HEK293 (cell line): Measurements from ENCODE around the gene MATN1.

Experiments
- CTCF ChIA-PET: fragments of 350-600 bp; formaldehyde crosslinking; extraction: SDS; loops from one replicate; lab custom pipeline; 2021; ENCODE audit warnings: antibody characterized with exemption; lab: Yijun Ruan, JAX
- POLR2A ChIA-PET: fragments of 300-600 bp; formaldehyde crosslinking; extraction: SDS; loops from one replicate; lab custom pipeline; 2020; ENCODE audit warnings: antibody characterized with exemption, inconsistent platforms; lab: Yijun Ruan, JAX
- H3K27ac ChIP-seq: fragments of 200-500 bp; sonication (Bioruptor generic); 2 replicates; pipeline ENCODE4 v1.5.1; 2014; ENCODE audit warnings: low read depth, low read length, control low read depth, inconsistent platforms; ENCODE audit errors: extremely low read depth
- H3K36me3 ChIP-seq, 2 experiments: fragments of 200-500 bp in 1 of 2; sonication (Bioruptor generic) in 1 of 2; 1 replicate in 1 of 2; 2 replicates in 1 of 2; pipeline ENCODE4 v1.5.1; 2014 to 2017; ENCODE audit warnings: inconsistent platforms in 2 of 2, low read length in 2 of 2; ENCODE audit not compliant: control insufficient read depth in 2 of 2, insufficient read depth in 1 of 2
- H3K4me1 ChIP-seq: fragments of 200-500 bp; sonication (Bioruptor generic); 2 replicates; pipeline ENCODE4 v1.5.1; 2014; ENCODE audit warnings: mild to moderate bottlenecking, low read length, inconsistent platforms; ENCODE audit not compliant: control insufficient read depth, insufficient read depth
- H3K4me3 ChIP-seq: 2 replicates; pipeline ENCODE4 v1.5.1; 2011; ENCODE audit warnings: low read depth, mild to moderate bottlenecking, control low read depth, low read length, moderate library complexity
- H3K9me3 ChIP-seq: fragments of 200-500 bp; sonication (Bioruptor generic); 2 replicates; pipeline ENCODE4 v1.5.1; 2014; ENCODE audit warnings: low read depth, low read length, inconsistent platforms; ENCODE audit not compliant: control insufficient read depth, insufficient read depth
- HOXA7 ChIP-seq: sonication (generic); formaldehyde crosslinking; IDR thresholded peaks from 2 replicates; pipeline ENCODE4 v1.8.1; 2022; ENCODE audit warnings: missing genetic modification reagents, borderline replicate concordance
- KLF16 ChIP-seq: fragments of 450-650 bp; formaldehyde crosslinking; IDR thresholded peaks from 2 replicates; pipeline ENCODE4 v1.5.1; 2017; ENCODE audit warnings: missing biosample characterization, missing genetic modification characterization
- REPIN1 ChIP-seq: fragments of 450-650 bp; formaldehyde crosslinking; IDR thresholded peaks from 2 replicates; pipeline ENCODE4 v1.5.1; 2017; ENCODE audit warnings: missing biosample characterization, missing genetic modification characterization, low read depth
- SCRT1 ChIP-seq: fragments of 450-650 bp; formaldehyde crosslinking; IDR thresholded peaks from 2 replicates; pipeline ENCODE4 v1.5.1; 2016; ENCODE audit warnings: missing biosample characterization, missing genetic modification characterization, borderline replicate concordance
- YY1 ChIP-seq: fragments of 450-650 bp; formaldehyde crosslinking; IDR thresholded peaks from 2 replicates; pipeline ENCODE4 v1.5.1; 2018; ENCODE audit warnings: missing biosample characterization, missing genetic modification characterization
- ZFP69B ChIP-seq: fragments of 450-650 bp; formaldehyde crosslinking; IDR thresholded peaks from 2 replicates; pipeline ENCODE4 v1.5.1; 2016; ENCODE audit warnings: missing biosample characterization, missing genetic modification characterization
- ZNF121 ChIP-seq: fragments of 450-650 bp; formaldehyde crosslinking; IDR thresholded peaks from 2 replicates; pipeline ENCODE4 v1.5.1; 2016; ENCODE audit warnings: missing biosample characterization, missing genetic modification characterization
- ZNF140 ChIP-seq: fragments of 450-650 bp; formaldehyde crosslinking; IDR thresholded peaks from 2 replicates; pipeline ENCODE4 v1.5.1; 2016; ENCODE audit warnings: missing biosample characterization, missing genetic modification characterization
- ZNF174 ChIP-seq: fragments of 450-650 bp; formaldehyde crosslinking; IDR thresholded peaks from 2 replicates; pipeline ENCODE4 v1.5.0; 2017; ENCODE audit warnings: missing biosample characterization, mild to moderate bottlenecking, missing genetic modification characterization
- ZNF311 ChIP-seq: fragments of 450-650 bp; formaldehyde crosslinking; IDR thresholded peaks from 2 replicates; pipeline ENCODE4 v1.5.1; 2017; ENCODE audit warnings: missing biosample characterization, missing genetic modification characterization, borderline replicate concordance
- ZNF48 ChIP-seq: fragments of 450-650 bp; formaldehyde crosslinking; IDR thresholded peaks from 2 replicates; pipeline ENCODE4 v1.5.1; 2016; ENCODE audit warnings: missing biosample characterization, missing genetic modification characterization
- ZNF544 ChIP-seq: fragments of 450-650 bp; formaldehyde crosslinking; IDR thresholded peaks from 2 replicates; pipeline ENCODE4 v1.5.0; 2017; ENCODE audit warnings: missing biosample characterization, missing genetic modification characterization
- ZNF701 ChIP-seq: fragments of 450-650 bp; formaldehyde crosslinking; IDR thresholded peaks from 2 replicates; pipeline ENCODE4 v1.5.1; 2016; ENCODE audit warnings: missing biosample characterization, missing genetic modification characterization
- ZNF837 ChIP-seq: fragments of 450-650 bp; formaldehyde crosslinking; IDR thresholded peaks from 2 replicates; pipeline ENCODE4 v1.5.1; 2016; ENCODE audit warnings: missing biosample characterization, missing genetic modification characterization
- TF ChIP-seq, protein P1 (sequence below): fragments of 450-650 bp; formaldehyde crosslinking; conservative IDR thresholded peaks from 2 replicates; pipeline ENCODE4 v1.5.1; 2016; ENCODE audit warnings: low read depth, missing biosample characterization, missing genetic modification characterization
- TF ChIP-seq, protein P2 (sequence below): fragments of 450-650 bp; formaldehyde crosslinking; IDR thresholded peaks from 2 replicates; pipeline ENCODE4 v1.5.1; 2016; ENCODE audit warnings: missing biosample characterization, missing genetic modification characterization
- TF ChIP-seq, protein P3 (sequence below): fragments of 450-650 bp; formaldehyde crosslinking; IDR thresholded peaks from 2 replicates; pipeline ENCODE4 v1.5.1; 2016; ENCODE audit warnings: missing biosample characterization, missing genetic modification characterization
- TF ChIP-seq, protein P4 (sequence below): fragments of 450-650 bp; formaldehyde crosslinking; IDR thresholded peaks from 2 replicates; pipeline ENCODE4 v1.5.1; 2016; ENCODE audit warnings: missing biosample characterization, missing genetic modification characterization
- TF ChIP-seq, protein P5 (sequence below): fragments of 450-650 bp; formaldehyde crosslinking; IDR thresholded peaks from 2 replicates; pipeline ENCODE4 v1.5.1; 2016; ENCODE audit warnings: missing biosample characterization, missing genetic modification characterization
- TF ChIP-seq, protein P6 (sequence below): fragments of 450-650 bp; formaldehyde crosslinking; IDR thresholded peaks from 2 replicates; pipeline ENCODE4 v1.5.1; 2016; ENCODE audit warnings: missing biosample characterization, missing genetic modification characterization, borderline replicate concordance

Gene MATN1

DNA sequence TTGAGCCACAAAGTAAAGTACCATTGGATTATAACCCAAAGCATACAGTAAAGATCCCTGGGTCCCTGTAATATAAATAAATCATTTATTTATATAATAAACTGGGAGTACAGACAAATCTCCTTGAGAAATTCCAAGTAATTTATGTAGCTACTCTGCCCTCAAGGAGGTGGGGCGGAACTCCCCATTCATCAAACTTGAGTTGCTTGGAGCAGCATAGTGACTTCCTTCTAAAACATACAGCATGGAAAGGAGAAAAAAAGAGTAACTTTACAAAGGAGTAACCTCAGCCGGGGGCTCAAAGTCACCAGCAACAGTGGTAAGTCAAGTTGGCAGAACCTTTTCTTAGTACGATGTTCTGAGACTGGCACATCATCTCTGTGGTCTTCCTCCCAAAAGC is 29.7 kb upstream of the MATN1 start:
- POLR2A ChIA-PET: no interaction called here
- no peaks in the 10 kb centered on the region for H3K36me3 ChIP-seq
- no peak overlapping the region for H3K4me3 ChIP-seq
- TF ChIP-seq ZNF544 (tag by site-specific recombination) (no peak), SCRT1 (tag by site-specific recombination) (no peak), YY1 (no peak), ZNF174 (tag by site-specific recombination) (no peak), ZNF140 (tag by site-specific recombination) (no peak), ZNF837 (tag by site-specific recombination) (no peak), KLF16 (no peak), REPIN1 (no peak), ZNF701 (tag by site-specific recombination) (no peak)
- TF ChIP-seq, protein P1, sequence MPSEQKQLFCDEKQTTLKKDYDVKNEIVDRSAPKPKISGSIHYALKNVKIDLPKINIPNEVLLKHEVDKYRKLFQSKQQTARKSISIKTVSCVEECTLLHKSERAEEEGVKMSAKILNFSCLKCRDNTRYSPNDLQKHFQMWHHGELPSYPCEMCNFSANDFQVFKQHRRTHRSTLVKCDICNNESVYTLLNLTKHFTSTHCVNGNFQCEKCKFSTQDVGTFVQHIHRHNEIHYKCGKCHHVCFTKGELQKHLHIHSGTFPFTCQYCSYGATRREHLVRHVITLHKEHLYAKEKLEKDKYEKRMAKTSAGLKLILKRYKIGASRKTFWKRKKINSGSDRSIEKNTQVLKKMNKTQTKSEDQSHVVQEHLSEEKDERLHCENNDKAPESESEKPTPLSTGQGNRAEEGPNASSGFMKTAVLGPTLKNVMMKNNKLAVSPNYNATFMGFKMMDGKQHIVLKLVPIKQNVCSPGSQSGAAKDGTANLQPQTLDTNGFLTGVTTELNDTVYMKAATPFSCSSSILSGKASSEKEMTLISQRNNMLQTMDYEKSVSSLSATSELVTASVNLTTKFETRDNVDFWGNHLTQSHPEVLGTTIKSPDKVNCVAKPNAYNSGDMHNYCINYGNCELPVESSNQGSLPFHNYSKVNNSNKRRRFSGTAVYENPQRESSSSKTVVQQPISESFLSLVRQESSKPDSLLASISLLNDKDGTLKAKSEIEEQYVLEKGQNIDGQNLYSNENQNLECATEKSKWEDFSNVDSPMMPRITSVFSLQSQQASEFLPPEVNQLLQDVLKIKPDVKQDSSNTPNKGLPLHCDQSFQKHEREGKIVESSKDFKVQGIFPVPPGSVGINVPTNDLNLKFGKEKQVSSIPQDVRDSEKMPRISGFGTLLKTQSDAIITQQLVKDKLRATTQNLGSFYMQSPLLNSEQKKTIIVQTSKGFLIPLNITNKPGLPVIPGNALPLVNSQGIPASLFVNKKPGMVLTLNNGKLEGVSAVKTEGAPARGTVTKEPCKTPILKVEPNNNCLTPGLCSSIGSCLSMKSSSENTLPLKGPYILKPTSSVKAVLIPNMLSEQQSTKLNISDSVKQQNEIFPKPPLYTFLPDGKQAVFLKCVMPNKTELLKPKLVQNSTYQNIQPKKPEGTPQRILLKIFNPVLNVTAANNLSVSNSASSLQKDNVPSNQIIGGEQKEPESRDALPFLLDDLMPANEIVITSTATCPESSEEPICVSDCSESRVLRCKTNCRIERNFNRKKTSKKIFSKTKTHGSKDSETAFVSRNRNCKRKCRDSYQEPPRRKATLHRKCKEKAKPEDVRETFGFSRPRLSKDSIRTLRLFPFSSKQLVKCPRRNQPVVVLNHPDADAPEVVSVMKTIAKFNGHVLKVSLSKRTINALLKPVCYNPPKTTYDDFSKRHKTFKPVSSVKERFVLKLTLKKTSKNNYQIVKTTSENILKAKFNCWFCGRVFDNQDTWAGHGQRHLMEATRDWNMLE (tag by site-specific recombination): no peak
- TF ChIP-seq, protein P2, sequence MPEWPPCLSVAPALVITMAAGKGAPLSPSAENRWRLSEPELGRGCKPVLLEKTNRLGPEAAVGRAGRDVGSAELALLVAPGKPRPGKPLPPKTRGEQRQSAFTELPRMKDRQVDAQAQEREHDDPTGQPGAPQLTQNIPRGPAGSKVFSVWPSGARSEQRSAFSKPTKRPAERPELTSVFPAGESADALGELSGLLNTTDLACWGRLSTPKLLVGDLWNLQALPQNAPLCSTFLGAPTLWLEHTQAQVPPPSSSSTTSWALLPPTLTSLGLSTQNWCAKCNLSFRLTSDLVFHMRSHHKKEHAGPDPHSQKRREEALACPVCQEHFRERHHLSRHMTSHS (tag by site-specific recombination): no peak
- CTCF ChIA-PET: interaction anchor here (0.7 kb wide), 1 partner anchor 29 kb away, joined by 4 read pairs; no protein-coding TSS in a partner anchor
- no peaks in the 10 kb centered on the region for H3K4me1 ChIP-seq
- H3K9me3 ChIP-seq: no peaks in the 10 kb centered on the region
- H3K27ac ChIP-seq: no peak overlapping the region

DNA sequence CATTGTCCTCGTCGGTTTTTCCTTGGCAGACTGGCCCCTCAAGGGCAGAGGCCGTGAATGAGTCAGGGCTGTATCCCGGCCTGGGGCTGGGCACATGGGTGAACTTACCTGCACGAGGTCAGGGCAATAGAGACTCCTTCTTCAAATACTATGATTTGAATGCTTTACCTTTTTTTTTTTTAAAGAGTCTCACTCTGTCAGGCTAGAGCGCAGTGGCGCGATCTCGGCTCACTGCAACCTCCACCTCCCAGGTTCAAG is 29.2 kb upstream of the MATN1 start:
- H3K4me3 ChIP-seq: no peak overlapping the region
- ChIA-PET CTCF (interaction anchor here (0.6 to 0.7 kb wide), 2 partner anchors 30 to 464 kb away, joined by 3 to 4 read pairs; no protein-coding TSS in a partner anchor), POLR2A (interaction anchor here (0.6 kb wide), 1 partner anchor 300 kb away, joined by 4 read pairs; no protein-coding TSS in a partner anchor)
- no peaks in the 10 kb centered on the region for H3K4me1 ChIP-seq
- H3K27ac ChIP-seq: no peak overlapping the region
- H3K36me3 ChIP-seq: no peaks in the 10 kb centered on the region
- H3K9me3 ChIP-seq: no peaks in the 10 kb centered on the region
- TF ChIP-seq ZNF311 (no peak), ZFP69B (tag by site-specific recombination) (no peak), ZNF121 (tag by site-specific recombination) (no peak), HOXA7 (no peak), ZNF48 (tag by site-specific recombination) (no peak)
- TF ChIP-seq, protein P3, sequence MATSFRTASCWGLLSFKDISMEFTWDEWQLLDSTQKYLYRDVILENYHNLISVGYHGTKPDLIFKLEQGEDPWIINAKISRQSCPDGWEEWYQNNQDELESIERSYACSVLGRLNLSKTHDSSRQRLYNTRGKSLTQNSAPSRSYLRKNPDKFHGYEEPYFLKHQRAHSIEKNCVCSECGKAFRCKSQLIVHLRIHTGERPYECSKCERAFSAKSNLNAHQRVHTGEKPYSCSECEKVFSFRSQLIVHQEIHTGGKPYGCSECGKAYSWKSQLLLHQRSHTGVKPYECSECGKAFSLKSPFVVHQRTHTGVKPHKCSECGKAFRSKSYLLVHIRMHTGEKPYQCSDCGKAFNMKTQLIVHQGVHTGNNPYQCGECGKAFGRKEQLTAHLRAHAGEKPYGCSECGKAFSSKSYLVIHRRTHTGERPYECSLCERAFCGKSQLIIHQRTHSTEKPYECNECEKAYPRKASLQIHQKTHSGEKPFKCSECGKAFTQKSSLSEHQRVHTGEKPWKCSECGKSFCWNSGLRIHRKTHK (tag by site-specific recombination): no peak
- TF ChIP-seq, protein P4, sequence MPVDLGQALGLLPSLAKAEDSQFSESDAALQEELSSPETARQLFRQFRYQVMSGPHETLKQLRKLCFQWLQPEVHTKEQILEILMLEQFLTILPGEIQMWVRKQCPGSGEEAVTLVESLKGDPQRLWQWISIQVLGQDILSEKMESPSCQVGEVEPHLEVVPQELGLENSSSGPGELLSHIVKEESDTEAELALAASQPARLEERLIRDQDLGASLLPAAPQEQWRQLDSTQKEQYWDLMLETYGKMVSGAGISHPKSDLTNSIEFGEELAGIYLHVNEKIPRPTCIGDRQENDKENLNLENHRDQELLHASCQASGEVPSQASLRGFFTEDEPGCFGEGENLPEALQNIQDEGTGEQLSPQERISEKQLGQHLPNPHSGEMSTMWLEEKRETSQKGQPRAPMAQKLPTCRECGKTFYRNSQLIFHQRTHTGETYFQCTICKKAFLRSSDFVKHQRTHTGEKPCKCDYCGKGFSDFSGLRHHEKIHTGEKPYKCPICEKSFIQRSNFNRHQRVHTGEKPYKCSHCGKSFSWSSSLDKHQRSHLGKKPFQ (tag by site-specific recombination): no peak
- TF ChIP-seq, protein P5, sequence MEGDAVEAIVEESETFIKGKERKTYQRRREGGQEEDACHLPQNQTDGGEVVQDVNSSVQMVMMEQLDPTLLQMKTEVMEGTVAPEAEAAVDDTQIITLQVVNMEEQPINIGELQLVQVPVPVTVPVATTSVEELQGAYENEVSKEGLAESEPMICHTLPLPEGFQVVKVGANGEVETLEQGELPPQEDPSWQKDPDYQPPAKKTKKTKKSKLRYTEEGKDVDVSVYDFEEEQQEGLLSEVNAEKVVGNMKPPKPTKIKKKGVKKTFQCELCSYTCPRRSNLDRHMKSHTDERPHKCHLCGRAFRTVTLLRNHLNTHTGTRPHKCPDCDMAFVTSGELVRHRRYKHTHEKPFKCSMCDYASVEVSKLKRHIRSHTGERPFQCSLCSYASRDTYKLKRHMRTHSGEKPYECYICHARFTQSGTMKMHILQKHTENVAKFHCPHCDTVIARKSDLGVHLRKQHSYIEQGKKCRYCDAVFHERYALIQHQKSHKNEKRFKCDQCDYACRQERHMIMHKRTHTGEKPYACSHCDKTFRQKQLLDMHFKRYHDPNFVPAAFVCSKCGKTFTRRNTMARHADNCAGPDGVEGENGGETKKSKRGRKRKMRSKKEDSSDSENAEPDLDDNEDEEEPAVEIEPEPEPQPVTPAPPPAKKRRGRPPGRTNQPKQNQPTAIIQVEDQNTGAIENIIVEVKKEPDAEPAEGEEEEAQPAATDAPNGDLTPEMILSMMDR (tag by site-specific recombination): no peak
- TF ChIP-seq, protein P6, sequence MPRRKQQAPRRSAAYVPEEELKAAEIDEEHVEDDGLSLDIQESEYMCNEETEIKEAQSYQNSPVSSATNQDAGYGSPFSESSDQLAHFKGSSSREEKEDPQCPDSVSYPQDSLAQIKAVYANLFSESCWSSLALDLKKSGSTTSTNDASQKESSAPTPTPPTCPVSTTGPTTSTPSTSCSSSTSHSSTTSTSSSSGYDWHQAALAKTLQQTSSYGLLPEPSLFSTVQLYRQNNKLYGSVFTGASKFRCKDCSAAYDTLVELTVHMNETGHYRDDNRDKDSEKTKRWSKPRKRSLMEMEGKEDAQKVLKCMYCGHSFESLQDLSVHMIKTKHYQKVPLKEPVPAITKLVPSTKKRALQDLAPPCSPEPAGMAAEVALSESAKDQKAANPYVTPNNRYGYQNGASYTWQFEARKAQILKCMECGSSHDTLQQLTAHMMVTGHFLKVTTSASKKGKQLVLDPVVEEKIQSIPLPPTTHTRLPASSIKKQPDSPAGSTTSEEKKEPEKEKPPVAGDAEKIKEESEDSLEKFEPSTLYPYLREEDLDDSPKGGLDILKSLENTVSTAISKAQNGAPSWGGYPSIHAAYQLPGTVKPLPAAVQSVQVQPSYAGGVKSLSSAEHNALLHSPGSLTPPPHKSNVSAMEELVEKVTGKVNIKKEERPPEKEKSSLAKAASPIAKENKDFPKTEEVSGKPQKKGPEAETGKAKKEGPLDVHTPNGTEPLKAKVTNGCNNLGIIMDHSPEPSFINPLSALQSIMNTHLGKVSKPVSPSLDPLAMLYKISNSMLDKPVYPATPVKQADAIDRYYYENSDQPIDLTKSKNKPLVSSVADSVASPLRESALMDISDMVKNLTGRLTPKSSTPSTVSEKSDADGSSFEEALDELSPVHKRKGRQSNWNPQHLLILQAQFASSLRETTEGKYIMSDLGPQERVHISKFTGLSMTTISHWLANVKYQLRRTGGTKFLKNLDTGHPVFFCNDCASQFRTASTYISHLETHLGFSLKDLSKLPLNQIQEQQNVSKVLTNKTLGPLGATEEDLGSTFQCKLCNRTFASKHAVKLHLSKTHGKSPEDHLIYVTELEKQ (tag by site-specific recombination): no peak
